ENCODE results near the gene EXT2. TPM values are rescaled to one million over a fixed set of nuclear protein-coding genes. Genes with fewer than 3 reads are reported as not detected.
A peak's percentile ranks its signal among the peaks of the same experiment; 100 is the strongest.

The EXT2 gene
- total RNA-seq, 2 donors from 2014 or later: 76.5 to 96.7 TPM

GRCh38 chr11:44065841-44066731 is 29.4 kb upstream of the EXT2 start, which contains the start of gene ACCS:
Gene ACCS (plus strand): TSS chr11:44066270. CDS start chr11:44067628, 1,358 bp downstream.
- WGBS: under 1% methylated on average over 63 of the region's 70 CpGs

GRCh38 chr11:44066732-44067141 is 28.7 kb upstream of the EXT2 start:
- DNase-seq (ENCODE audit: low spot score): peak; percentile 9
- H3K27me3 ChIP-seq (replicated peaks; ENCODE audit: insufficient read depth): no peaks in the 10 kb centered on the region
- 23% methylated on average over 10 of the region's 10 CpGs for WGBS
- no peaks in the 10 kb centered on the region for H3K4me1 ChIP-seq (replicated peaks)
- no peaks in the 10 kb centered on the region for H3K9me3 ChIP-seq
- H3K36me3 ChIP-seq: no peaks in the 10 kb centered on the region
- peak overlapping the region; percentile 45 to 63 for H3K4me3 ChIP-seq
- TF ChIP-seq POLR2AphosphoS5 (IDR thresholded peaks at IDR 0.05) (no peak), CTCF (IDR thresholded peaks at IDR 0.05) (no peak), POLR2A (IDR thresholded peaks at IDR 0.05) (no peak)
- H3K27ac ChIP-seq: peak overlapping the region; percentile 74 to 91
- intact Hi-C loops (cut with DNase I): no loop called here

More at GRCh38 chr11:44065841-44066731, 29.4 kb upstream of the EXT2 start, which contains the start of gene ACCS:
- intact Hi-C loops (cut with DNase I): no loop called here
- Histone ChIP-seq H3K27ac (peak within 1 kb of the TSS; percentile 74 to 91), H3K27me3 (replicated peaks; ENCODE audit: insufficient read depth) (no peaks in the 10 kb centered on the region), H3K36me3 (no peaks in the 10 kb centered on the region), H3K4me1 (replicated peaks) (no peaks in the 10 kb centered on the region), H3K4me3 (peak within 1 kb of the TSS; percentile 45 to 63), H3K9me3 (no peaks in the 10 kb centered on the region)
- peak; percentile 93 for DNase-seq (ENCODE audit: low spot score)
- peak; percentile 51 for TF ChIP-seq POLR2A (IDR thresholded peaks at IDR 0.05)
- TF ChIP-seq POLR2AphosphoS5 (IDR thresholded peaks at IDR 0.05): peak; percentile 85
- TF ChIP-seq CTCF (IDR thresholded peaks at IDR 0.05): peak; percentile 55 to 88 (median 86)

- Histone ChIP-seq H3K36me3 (no peaks in the 10 kb centered on the region), H3K4me1 (replicated peaks) (no peaks in the 10 kb centered on the region), H3K27me3 (replicated peaks; ENCODE audit: insufficient read depth) (no peaks in the 10 kb centered on the region), H3K4me3 (peak overlapping the region in 1 of 2 donors; percentile 45), H3K27ac (no peak overlapping the region), H3K9me3 (no peaks in the 10 kb centered on the region)
- WGBS: 73% methylated on average over 5 of the region's 5 CpGs
- no peak for TF ChIP-seq POLR2A (IDR thresholded peaks at IDR 0.05)
- TF ChIP-seq CTCF (IDR thresholded peaks at IDR 0.05): no peak
- TF ChIP-seq POLR2AphosphoS5 (IDR thresholded peaks at IDR 0.05): no peak
- intact Hi-C loops (cut with DNase I): no loop called here
- DNase-seq (ENCODE audit: low spot score): no peak
These were observed 28.2 kb upstream of the EXT2 start for GRCh38 chr11:44067266-44067665.

GRCh38 chr11:44068180-44068579 is 27.3 kb upstream of the EXT2 start:
- DNase-seq (ENCODE audit: low spot score): no peak
- intact Hi-C loops (cut with DNase I): no loop called here
- H3K27ac ChIP-seq: no peak overlapping the region
- TF ChIP-seq POLR2AphosphoS5 (IDR thresholded peaks at IDR 0.05): no peak
- TF ChIP-seq CTCF (IDR thresholded peaks at IDR 0.05): no peak
- TF ChIP-seq POLR2A (IDR thresholded peaks at IDR 0.05): no peak
- no peaks in the 10 kb centered on the region for H3K9me3 ChIP-seq
- no peaks in the 10 kb centered on the region for H3K36me3 ChIP-seq
- H3K4me1 ChIP-seq (replicated peaks): no peaks in the 10 kb centered on the region
- H3K27me3 ChIP-seq (replicated peaks; ENCODE audit: insufficient read depth): no peaks in the 10 kb centered on the region
- no peak overlapping the region for H3K4me3 ChIP-seq
- 98% methylated on average over 2 of the region's 2 CpGs for WGBS
